Measurements from ENCODE around the gene APP. TPM values are rescaled to one million over a fixed set of nuclear protein-coding genes. Genes with fewer than 3 reads are reported as not detected.

APP gene
- total RNA-seq, 1 experiment from 2014 or later: 531 TPM

- POLR2A ChIA-PET (ENCODE audit: low non-redundant PET): interaction anchor here (0.5 to 1.0 kb wide), 5 partner anchors 14 to 272 kb away, joined by 3 to 4 read pairs (median 3); no protein-coding TSS in a partner anchor
- no TSS peak for BruUV-seq (replicated peaks)
- CTCF ChIA-PET: interaction anchor here (0.6 kb wide), 1 partner anchor 52 kb away, joined by 4 read pairs; no protein-coding TSS in a partner anchor
- Histone ChIP-seq H3K4me1 (ENCODE audit: insufficient read depth, low read length, poor library complexity, severe bottlenecking) (peaks cover 43% of the 10 kb centered on the region), H3K36me3 (ENCODE audit: insufficient read depth, low read length, poor library complexity, severe bottlenecking) (no peaks in the 10 kb centered on the region), H3K9me3 (ENCODE audit: low read depth, low read length, poor library complexity, severe bottlenecking) (no peaks in the 10 kb centered on the region), H3K27ac (ENCODE audit: low read depth, low read length, poor library complexity, severe bottlenecking) (peak overlapping the region; percentile 41), H3K4me3 (ENCODE audit: low read depth, low read length, poor library complexity, severe bottlenecking) (peak overlapping the region; percentile 91), H3K27me3 (replicated peaks; ENCODE audit: insufficient read depth, low read depth, low read length, poor library complexity) (no peaks in the 10 kb centered on the region)
- no peak for TF ChIP-seq EZH2 (IDR thresholded peaks at IDR 0.05; ENCODE audit: borderline replicate concordance, low read depth, low read length, poor library complexity, severe bottlenecking)
- no peak for TF ChIP-seq CTCF (conservative IDR thresholded peaks at IDR 0.05; ENCODE audit: low read depth, low read length)
- intact Hi-C loops (cut with micrococcal nuclease; ENCODE audit: unreplicated experiment): loop anchor here (2.0 to 10.0 kb wide), 5 partner anchors 94 to 564 kb away; partner anchors contain the start of gene MRPL39
- no peak for DNase-seq (ENCODE audit: low spot score)
Measured at GRCh38 chr21:26168371-26168770, 2.2 kb downstream of the APP start.

- H3K36me3 ChIP-seq (ENCODE audit: insufficient read depth, low read length, poor library complexity, severe bottlenecking): no peaks in the 10 kb centered on the region
- TF ChIP-seq EZH2 (IDR thresholded peaks at IDR 0.05; ENCODE audit: borderline replicate concordance, low read depth, low read length, poor library complexity, severe bottlenecking): no peak
- no peak for TF ChIP-seq CTCF (conservative IDR thresholded peaks at IDR 0.05; ENCODE audit: low read depth, low read length)
- peak overlapping the region; percentile 41 for H3K27ac ChIP-seq (ENCODE audit: low read depth, low read length, poor library complexity, severe bottlenecking)
- no peaks in the 10 kb centered on the region for H3K27me3 ChIP-seq (replicated peaks; ENCODE audit: insufficient read depth, low read depth, low read length, poor library complexity)
- ChIA-PET CTCF (no interaction called here), POLR2A (ENCODE audit: low non-redundant PET) (interaction anchor here (0.6 to 0.8 kb wide), 4 partner anchors 20 to 271 kb away, joined by 3 to 4 read pairs (median 3); no protein-coding TSS in a partner anchor)
- BruUV-seq (replicated peaks): no TSS peak
- DNase-seq (ENCODE audit: low spot score): no peak
- intact Hi-C loops (cut with micrococcal nuclease; ENCODE audit: unreplicated experiment): loop anchor here (5.0 to 10.0 kb wide), 4 partner anchors 93 to 563 kb away; partner anchors contain the start of gene MRPL39
- no peaks in the 10 kb centered on the region for H3K9me3 ChIP-seq (ENCODE audit: low read depth, low read length, poor library complexity, severe bottlenecking)
- H3K4me3 ChIP-seq (ENCODE audit: low read depth, low read length, poor library complexity, severe bottlenecking): peak overlapping the region; percentile 91
- H3K4me1 ChIP-seq (ENCODE audit: insufficient read depth, low read length, poor library complexity, severe bottlenecking): peaks cover 49% of the 10 kb centered on the region
Measured at GRCh38 chr21:26167593-26167992, 3.0 kb downstream of the APP start.

- Histone ChIP-seq H3K27me3 (replicated peaks; ENCODE audit: insufficient read depth, low read depth, low read length, poor library complexity) (no peaks in the 10 kb centered on the region), H3K4me1 (ENCODE audit: insufficient read depth, low read length, poor library complexity, severe bottlenecking) (peaks cover 58% of the 10 kb centered on the region), H3K36me3 (ENCODE audit: insufficient read depth, low read length, poor library complexity, severe bottlenecking) (no peaks in the 10 kb centered on the region), H3K4me3 (ENCODE audit: low read depth, low read length, poor library complexity, severe bottlenecking) (no peak overlapping the region), H3K9me3 (ENCODE audit: low read depth, low read length, poor library complexity, severe bottlenecking) (no peaks in the 10 kb centered on the region), H3K27ac (ENCODE audit: low read depth, low read length, poor library complexity, severe bottlenecking) (no peak overlapping the region)
- CTCF ChIA-PET: no interaction called here
- TF ChIP-seq EZH2 (IDR thresholded peaks at IDR 0.05; ENCODE audit: borderline replicate concordance, low read depth, low read length, poor library complexity, severe bottlenecking) (no peak), CTCF (conservative IDR thresholded peaks at IDR 0.05; ENCODE audit: low read depth, low read length) (no peak)
- POLR2A ChIA-PET (ENCODE audit: low non-redundant PET): no interaction called here
- no TSS peak for BruUV-seq (replicated peaks)
- no peak for DNase-seq (ENCODE audit: low spot score)
- intact Hi-C loops (cut with micrococcal nuclease; ENCODE audit: unreplicated experiment): loop anchor here (5.0 to 10.0 kb wide), 4 partner anchors 91 to 561 kb away; partner anchors contain the start of gene MRPL39
Measured at GRCh38 chr21:26165331-26165730, 5.2 kb downstream of the APP start.

Measured in A673 (cell line).